A673 (cell line): ENCODE measurements around the gene GOLGA8H. TPM values are rescaled to one million over a fixed set of nuclear protein-coding genes. Genes with fewer than 3 reads are reported as not detected.
A peak's percentile ranks its signal among the peaks of the same experiment; 100 is the strongest.
"Not testable (repeated sequence)": the region's sequence is repeated elsewhere in the genome, so short reads cannot be mapped to it uniquely, and the experiment has no call there.

Experiments used
- BruUV-seq: library from RNA; stranded (reverse); fragments of 400-500 nt; replicated peaks from 2 replicates; lab custom pipeline; 2021; lab: Mats Ljungman, UMichigan
- CTCF ChIA-PET: fragments of 300-600 bp; sonication (Branson Sonifier 250); formaldehyde crosslinking; loops from one replicate; lab custom pipeline; 2022; ENCODE audit warnings: antibody characterized with exemption; lab: Charles Lee
- POLR2A ChIA-PET: fragments of 300-600 bp; sonication (Branson Sonifier 250); formaldehyde crosslinking; loops from one replicate; lab custom pipeline; 2022; ENCODE audit warnings: antibody characterized with exemption; ENCODE audit not compliant: low non-redundant PET; lab: Charles Lee
- DNase-seq: peaks from one replicate; pipeline ENCODE4 v3.0.0-alpha.2; 2015; ENCODE audit warnings: low spot score
- H3K27ac ChIP-seq: fragments of 200-600 bp; sonication (generic); 2 replicates; pipeline ENCODE4 v1.5.1; 2016; ENCODE audit warnings: mixed run types, low read depth, mild to moderate bottlenecking, mixed read lengths, antibody characterized with exemption, low read length; ENCODE audit not compliant: poor library complexity, severe bottlenecking
- H3K27me3 ChIP-seq: fragments of 200-600 bp; sonication (generic); replicated peaks from 2 replicates; pipeline ENCODE4 v1.6.1; 2017; ENCODE audit warnings: mixed run types, low read depth, mild to moderate bottlenecking, mixed read lengths, antibody characterized with exemption, low read length; ENCODE audit not compliant: insufficient read depth, poor library complexity
- H3K36me3 ChIP-seq: fragments of 200-600 bp; sonication (generic); 2 replicates; pipeline ENCODE4 v1.6.1; 2016; ENCODE audit warnings: mixed run types, mild to moderate bottlenecking, mixed read lengths, antibody characterized with exemption, low read length; ENCODE audit not compliant: insufficient read depth, poor library complexity, severe bottlenecking
- H3K4me1 ChIP-seq: fragments of 200-600 bp; sonication (generic); 2 replicates; pipeline ENCODE4 v1.6.1; 2017; ENCODE audit warnings: mixed run types, mild to moderate bottlenecking, mixed read lengths, antibody characterized with exemption, low read length; ENCODE audit not compliant: insufficient read depth, poor library complexity, severe bottlenecking
- H3K4me3 ChIP-seq: fragments of 200-600 bp; sonication (generic); 2 replicates; pipeline ENCODE4 v1.5.1; 2016; ENCODE audit warnings: low read depth, mixed run types, mild to moderate bottlenecking, mixed read lengths, low read length; ENCODE audit not compliant: poor library complexity, severe bottlenecking
- H3K9me3 ChIP-seq: fragments of 200-600 bp; sonication (generic); 2 replicates; pipeline ENCODE4 v1.6.1; 2016; ENCODE audit warnings: mixed run types, low read depth, mild to moderate bottlenecking, mixed read lengths, antibody characterized with exemption, low read length; ENCODE audit not compliant: poor library complexity, severe bottlenecking
- CTCF ChIP-seq: fragments of 300-800, 200-600 bp; sonication (generic); conservative IDR thresholded peaks from 2 replicates; pipeline ENCODE4 v1.5.1; 2017; ENCODE audit warnings: low read depth, mild to moderate bottlenecking, antibody characterized with exemption, low read length, moderate library complexity, mixed read lengths
- EZH2 ChIP-seq: fragments of 200-600 bp; sonication (generic); IDR thresholded peaks from 2 replicates; pipeline ENCODE4 v1.6.1; 2017; ENCODE audit warnings: borderline replicate concordance, low read depth, mild to moderate bottlenecking, mixed read lengths, antibody characterized with exemption, low read length; ENCODE audit not compliant: poor library complexity, severe bottlenecking
- intact Hi-C: fragments of 100-400 bp; cut with micrococcal nuclease; formaldehyde crosslinking; loops from one replicate; pipeline ENCODE4 v1.10.0; 2022; ENCODE audit not compliant: unreplicated experiment
- total RNA-seq: library from RNA; stranded (reverse); gene quantifications from 2 replicates; pipeline ENCODE4 v1.2.3, GENCODE V29; 2021

The GOLGA8H gene
- total RNA-seq, 1 experiment from 2014 or later, result not detected

- H3K4me1 ChIP-seq, H3K27me3 ChIP-seq, H3K27ac ChIP-seq, POLR2A ChIA-PET, BruUV-seq, H3K9me3 ChIP-seq, H3K36me3 ChIP-seq, H3K4me3 ChIP-seq, CTCF ChIA-PET, intact Hi-C loops: not testable (repeated sequence)
- peak; percentile 25 for DNase-seq
Measured at GRCh38 chr15:30621342-30621741, 17.5 kb downstream of the GOLGA8H start.

- BruUV-seq, CTCF ChIA-PET, H3K36me3 ChIP-seq, intact Hi-C loops, H3K4me1 ChIP-seq, H3K27me3 ChIP-seq, POLR2A ChIA-PET, H3K9me3 ChIP-seq: not testable (repeated sequence)
- Histone ChIP-seq H3K27ac (peak within 1 kb of the TSS; percentile 98), H3K4me3 (peak within 1 kb of the TSS; percentile 68)
- DNase-seq, result peak; percentile 97
Measured at GRCh38 chr15:30625436-30626193, 21.8 kb downstream of the GOLGA8H start, which contains the start of gene ARHGAP11B. TSS of gene ARHGAP11B (plus strand) at chr15:30626128.

GRCh38 chr15:30626194-30626565 is 22.4 kb downstream of the GOLGA8H start:
- CTCF ChIA-PET, result not testable (repeated sequence)
- BruUV-seq, result TSS peak; percentile 46

GRCh38 chr15:30626632-30627031 is 22.8 kb downstream of the GOLGA8H start:
- Histone ChIP-seq H3K27ac (peak overlapping the region; percentile 98), H3K4me3 (peak overlapping the region; percentile 68)
- H3K9me3 ChIP-seq, intact Hi-C loops, CTCF ChIA-PET, H3K27me3 ChIP-seq, BruUV-seq, POLR2A ChIA-PET, H3K4me1 ChIP-seq, H3K36me3 ChIP-seq, DNase-seq: not testable (repeated sequence)

More at GRCh38 chr15:30626194-30626565, 22.4 kb downstream of the GOLGA8H start:
- peak overlapping the region; percentile 98 for H3K27ac ChIP-seq
- H3K4me3 ChIP-seq, result peak overlapping the region; percentile 68
- H3K9me3 ChIP-seq, intact Hi-C loops, H3K4me1 ChIP-seq, POLR2A ChIA-PET, H3K27me3 ChIP-seq, H3K36me3 ChIP-seq: not testable (repeated sequence)
- DNase-seq, result peak; percentile 6

- POLR2A ChIA-PET, result no interaction called here
- H3K36me3 ChIP-seq, result peaks cover 44% of the 10 kb centered on the region
- H3K4me1 ChIP-seq, result no peaks in the 10 kb centered on the region
- DNase-seq, result no peak
- TF ChIP-seq EZH2, result no peak
- TF ChIP-seq CTCF, result no peak
- H3K4me3 ChIP-seq, result no peak overlapping the region
- H3K27ac ChIP-seq, result no peak overlapping the region
- no peaks in the 10 kb centered on the region for H3K9me3 ChIP-seq
- CTCF ChIA-PET, result no interaction called here
- H3K27me3 ChIP-seq, result no peaks in the 10 kb centered on the region
- intact Hi-C loops, result no loop called here
- BruUV-seq, result no TSS peak
Measured at GRCh38 chr15:30650012-30650929, 46.4 kb downstream of the GOLGA8H start.
